ENCODE results near the gene OR8B8.

- no peak for TF ChIP-seq GATA3 (IDR thresholded peaks at IDR 0.05; ENCODE audit: low read depth, low read length)
- no peak for TF ChIP-seq GATA2 (IDR thresholded peaks at IDR 0.05; ENCODE audit: low read depth, low read length)
Measured at GRCh38 chr11:124482362-124483147, 37.1 kb upstream of the OR8B8 start.

Measured in SH-SY5Y (cell line).